Aorta (tissue), 5 donors: ENCODE results near the gene RAP1GDS1. TPM values are rescaled to one million over a fixed set of nuclear protein-coding genes. Genes with fewer than 3 reads are reported as not detected.

ENCODE experiments used
- ATAC-seq: fragments of 200-7000 bp; cut with Tn5 transposase; one replicate; pipeline ENCODE4 v1.9.1; 2022; ENCODE audit warnings: moderate library complexity; ENCODE audit not compliant: low FRiP score
- DNase-seq, 2 donors: peaks; one replicate each; pipeline ENCODE4 v3.0.0-alpha.2; 2020
- H3K27ac ChIP-seq, 2 donors: one replicate each; pipeline ENCODE4 v1.5.1; 2013; ENCODE audit warnings: low read length in 2 of 2, mild to moderate bottlenecking in 2 of 2, moderate library complexity in 2 of 2, control low read depth in 1 of 2, inconsistent platforms in 1 of 2, low read depth in 1 of 2
- H3K27me3 ChIP-seq, 2 donors: one replicate each; pipeline ENCODE4 v1.6.1; 2013; ENCODE audit warnings: control low read depth in 1 of 2, low read length in 1 of 2, mild to moderate bottlenecking in 1 of 2, moderate library complexity in 1 of 2; ENCODE audit not compliant: insufficient read depth in 2 of 2, control insufficient read depth in 1 of 2
- H3K36me3 ChIP-seq, 2 donors: one replicate each; pipeline ENCODE4 v1.6.1; 2013; ENCODE audit warnings: control low read depth in 1 of 2, low read length in 1 of 2, mild to moderate bottlenecking in 1 of 2; ENCODE audit not compliant: insufficient read depth in 2 of 2, control insufficient read depth in 1 of 2
- H3K4me1 ChIP-seq, 2 donors: one replicate each; pipeline ENCODE4 v1.6.1; 2013; ENCODE audit warnings: low read length in 2 of 2, control low read depth in 1 of 2, mild to moderate bottlenecking in 1 of 2, moderate library complexity in 1 of 2; ENCODE audit not compliant: insufficient read depth in 2 of 2, control insufficient read depth in 1 of 2
- H3K4me3 ChIP-seq, 2 donors: one replicate each; pipeline ENCODE4 v1.5.1; 2013; ENCODE audit warnings: low read length in 2 of 2, control low read depth in 1 of 2, mild to moderate bottlenecking in 1 of 2
- H3K9me3 ChIP-seq: one replicate; pipeline ENCODE4 v1.6.1; 2013; ENCODE audit warnings: mild to moderate bottlenecking, low read length; ENCODE audit not compliant: control insufficient read depth
- WGBS, 2 donors: extraction: QIAGEN DNeasy Blood & Tissue Kit; methylation state at CpG; one replicate each; pipeline ENCODE4 v1.1.7; 2013; 5-methylcytosine and 5-hydroxymethylcytosine counted together
- intact Hi-C, 2 donors: fragments of 100-400 bp; cut with DNase I; formaldehyde crosslinking; loops; one replicate each; pipeline versions ENCODE4 v1.14.2 to v1.15.0; 2022
- polyA plus RNA-seq, 2 donors: library from polyadenylated mRNA; stranded (reverse); fragments of 200-250 nt; gene quantifications; one replicate each; pipeline ENCODE4 v1.2.3, GENCODE V29; 2013
- total RNA-seq, 2 donors: library from RNA; stranded (reverse); fragmentation: NEBNext Ultra II Directional; extraction: Animal tissue kit (Norgen Biotek cat#: 25700); gene quantifications; one replicate each; pipeline ENCODE4 v1.2.1, GENCODE V29; 2021
- donor health status: healthy with polysubstance abuse.
- donor health status: Bipolar disorder and iron deficiency.
- donor health status: DM: no; HTN: no; CAD: no.
- donor health status: DM: no; HTN: no; CAD: no.
- donor health status: DM: yes; HTN: yes; CAD: no.

Gene RAP1GDS1
- total and polyA plus RNA-seq, 4 donors, result 13.7 to 35.3 (median 26.4) TPM

DNA sequence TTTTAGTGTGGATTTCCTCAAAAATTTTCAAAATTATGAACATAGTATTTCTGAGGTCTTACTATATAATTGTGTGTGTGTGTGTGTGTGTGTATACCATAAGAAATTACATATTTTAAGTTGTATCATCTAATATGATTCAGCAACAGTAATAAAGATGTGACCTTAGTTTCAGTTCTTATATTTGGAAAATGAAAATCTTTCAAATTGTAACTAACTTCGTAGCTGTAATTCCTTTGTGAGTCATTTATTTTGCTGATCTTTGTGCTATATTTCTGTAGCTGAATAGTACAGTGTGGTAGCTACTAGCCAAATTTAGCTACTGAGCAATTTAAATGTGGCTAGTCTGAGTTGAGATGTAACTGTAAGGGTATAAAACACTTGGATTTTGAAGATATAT, 116.4 kb downstream of the RAP1GDS1 start:
- Histone ChIP-seq H3K4me3 (no peak overlapping the region), H3K27ac (no peak overlapping the region), H3K36me3 (peaks cover 0 to 2% of the 10 kb centered on the region in 2 donors), H3K9me3 (no peaks in the 10 kb centered on the region), H3K27me3 (no peaks in the 10 kb centered on the region), H3K4me1 (no peaks in the 10 kb centered on the region)
- DNase-seq (no peak), ATAC-seq (no peak)
- WGBS, 2 donors, result 5 to 7% methylated on average over 1 of the region's 1 CpG
- intact Hi-C loops, result no loop called here

DNA sequence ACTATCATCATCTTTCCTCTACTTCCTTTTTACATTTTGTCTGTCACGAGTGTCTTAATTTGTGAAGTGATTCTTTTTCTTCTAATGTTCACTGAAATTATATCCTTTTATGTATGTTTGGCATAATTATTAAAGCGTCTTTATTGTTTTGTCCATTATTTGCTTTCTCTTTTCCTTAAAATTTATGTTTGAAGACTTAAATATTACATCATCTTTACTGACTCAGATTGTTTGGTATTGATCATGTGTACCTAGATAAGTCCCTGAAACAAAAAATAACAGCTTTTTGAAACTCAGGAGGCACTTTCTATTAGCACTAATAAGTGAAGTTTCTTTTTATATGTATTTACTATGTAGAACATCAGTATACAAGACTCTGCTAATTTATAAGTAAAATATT, 120.1 kb downstream of the RAP1GDS1 start:
- WGBS, 2 donors, result 93 to 95% methylated on average over 2 of the region's 2 CpGs
- Histone ChIP-seq H3K27ac (no peak overlapping the region), H3K4me3 (no peak overlapping the region), H3K36me3 (no peaks in the 10 kb centered on the region), H3K4me1 (no peaks in the 10 kb centered on the region), H3K9me3 (no peaks in the 10 kb centered on the region), H3K27me3 (no peaks in the 10 kb centered on the region)
- DNase-seq (no peak), ATAC-seq (no peak)
- intact Hi-C loops, result no loop called here

DNA sequence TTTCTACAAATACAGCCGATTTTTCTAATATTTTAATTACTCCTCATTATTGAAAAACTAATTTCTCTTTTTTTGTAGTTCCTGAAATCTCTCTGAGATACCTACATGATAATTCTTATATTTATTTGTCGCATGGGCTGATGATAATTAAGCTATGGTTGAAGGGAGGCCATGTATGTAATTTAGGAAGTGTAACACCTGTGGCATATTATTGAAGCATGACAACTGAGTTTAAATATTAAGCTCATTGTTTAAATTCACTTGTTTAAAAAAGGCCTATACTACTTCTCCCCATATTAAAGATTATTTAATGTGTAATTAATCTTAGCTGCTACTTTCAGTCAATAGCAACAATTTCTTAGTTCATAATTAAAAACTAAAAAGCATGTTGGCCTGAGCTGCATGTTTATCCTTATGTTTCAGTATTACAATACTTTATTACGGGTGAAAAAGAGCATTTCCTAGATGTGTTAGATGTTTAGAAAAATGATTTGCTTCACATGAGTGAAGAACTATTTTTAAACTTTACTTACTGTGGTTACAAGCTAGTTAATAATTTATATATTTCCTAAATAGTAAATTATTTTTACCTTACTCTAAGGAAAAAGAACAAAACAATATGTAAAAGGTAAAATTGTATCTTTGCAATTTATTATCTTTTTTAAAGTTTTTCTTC, 122.4 kb downstream of the RAP1GDS1 start:
- Histone ChIP-seq H3K9me3 (no peaks in the 10 kb centered on the region), H3K4me3 (no peak overlapping the region), H3K4me1 (no peaks in the 10 kb centered on the region), H3K27me3 (no peaks in the 10 kb centered on the region), H3K27ac (no peak overlapping the region), H3K36me3 (peaks cover 2% of the 10 kb centered on the region in 2 donors)
- no peak for ATAC-seq
- DNase-seq, result no peak
- 93 to 95% methylated on average over 3 of the region's 3 CpGs for WGBS, 2 donors
- intact Hi-C loops, result no loop called here

DNA sequence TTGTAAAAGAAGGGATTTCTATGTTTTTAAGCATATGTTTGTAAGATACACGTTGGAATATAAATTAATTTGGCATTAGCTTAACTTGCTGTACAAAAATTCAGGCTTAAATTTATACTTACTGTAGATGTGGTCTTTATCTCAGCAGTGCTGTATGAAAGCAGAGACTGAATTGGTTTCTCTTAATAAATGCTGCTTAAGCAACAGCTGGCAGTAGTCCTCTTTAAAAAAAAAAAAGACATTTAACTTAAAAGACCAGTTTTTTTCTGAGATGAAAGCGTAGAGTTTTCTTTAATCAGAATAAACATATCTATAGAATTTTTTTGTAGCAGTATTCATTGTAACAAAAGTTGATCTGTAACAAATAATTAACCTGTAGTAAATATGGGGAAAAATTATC, 124.6 kb downstream of the RAP1GDS1 start:
- ATAC-seq, result no peak
- no peak overlapping the region for H3K4me3 ChIP-seq
- no peak for DNase-seq
- no peak overlapping the region for H3K27ac ChIP-seq
- H3K36me3 ChIP-seq, result peaks cover 2% of the 10 kb centered on the region in 2 donors
- no peaks in the 10 kb centered on the region for H3K27me3 ChIP-seq
- WGBS, 2 donors, result 82 to 86% methylated on average over 2 of the region's 2 CpGs
- H3K9me3 ChIP-seq, result no peaks in the 10 kb centered on the region
- intact Hi-C loops, result no loop called here
- H3K4me1 ChIP-seq, result no peaks in the 10 kb centered on the region

DNA sequence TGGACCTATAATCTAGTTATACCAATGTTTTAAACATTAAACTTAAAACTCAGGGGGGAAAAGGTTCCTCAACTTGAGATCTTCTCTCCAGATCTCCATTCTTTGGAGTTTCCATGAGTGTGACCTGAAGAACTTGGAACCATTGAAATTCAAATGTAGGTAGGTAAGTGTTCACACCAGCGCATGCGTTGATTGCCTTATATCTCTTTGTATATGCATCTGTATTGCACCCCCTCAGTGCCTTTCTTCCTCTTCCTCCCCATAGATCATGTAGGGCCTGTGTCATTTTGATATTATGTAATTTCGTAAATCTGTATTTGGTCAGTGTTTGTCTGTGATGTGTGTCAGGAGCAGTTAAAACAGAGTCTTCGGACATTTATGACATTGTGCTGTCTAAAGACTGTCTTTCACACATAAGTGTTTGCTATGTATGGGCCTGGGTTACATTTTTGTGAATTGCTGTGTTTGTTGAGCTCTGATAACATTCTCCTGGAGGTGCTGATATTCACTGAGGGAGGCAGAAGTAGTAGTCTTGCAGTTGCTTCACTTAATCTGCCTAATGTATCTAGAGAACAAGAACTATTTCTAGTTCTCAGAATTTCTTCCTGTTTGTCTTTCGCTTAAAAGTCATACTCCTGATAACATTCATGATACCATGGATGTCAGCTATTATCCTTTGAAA, 126.3 kb downstream of the RAP1GDS1 start:
- Histone ChIP-seq H3K27me3 (no peaks in the 10 kb centered on the region), H3K27ac (no peak overlapping the region), H3K36me3 (peaks cover 2% of the 10 kb centered on the region in 2 donors), H3K4me3 (no peak overlapping the region), H3K4me1 (no peaks in the 10 kb centered on the region), H3K9me3 (no peaks in the 10 kb centered on the region)
- DNase-seq (no peak), ATAC-seq (no peak)
- 96 to 97% methylated on average over 5 of the region's 5 CpGs for WGBS, 2 donors
- intact Hi-C loops, result no loop called here

DNA sequence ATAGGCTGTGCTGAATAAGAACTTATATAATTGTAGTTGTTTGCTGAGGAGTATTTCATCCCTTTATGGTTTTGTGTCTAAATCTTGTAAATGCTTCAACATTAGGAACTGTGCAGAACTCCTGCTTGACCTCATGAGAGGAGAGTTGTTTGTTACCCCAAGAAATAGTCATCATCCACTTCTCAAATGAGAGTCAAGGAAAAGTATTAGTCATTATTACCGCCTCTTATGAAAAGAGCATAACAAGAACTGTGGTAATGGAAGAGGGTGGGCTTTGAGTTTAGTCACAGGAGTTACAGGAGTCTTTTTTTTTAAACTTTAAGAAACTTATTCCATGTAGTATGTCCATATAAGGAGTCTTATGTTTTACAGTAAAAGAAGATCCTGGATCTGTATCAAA, 132.9 kb downstream of the RAP1GDS1 start:
- Histone ChIP-seq H3K9me3 (no peaks in the 10 kb centered on the region), H3K36me3 (no peaks in the 10 kb centered on the region), H3K27me3 (no peaks in the 10 kb centered on the region), H3K27ac (no peak overlapping the region), H3K4me3 (no peak overlapping the region), H3K4me1 (no peaks in the 10 kb centered on the region)
- ATAC-seq, result no peak
- WGBS, 2 donors, result 97% methylated on average over 1 of the region's 1 CpG
- intact Hi-C loops, result no loop called here
- no peak for DNase-seq

DNA sequence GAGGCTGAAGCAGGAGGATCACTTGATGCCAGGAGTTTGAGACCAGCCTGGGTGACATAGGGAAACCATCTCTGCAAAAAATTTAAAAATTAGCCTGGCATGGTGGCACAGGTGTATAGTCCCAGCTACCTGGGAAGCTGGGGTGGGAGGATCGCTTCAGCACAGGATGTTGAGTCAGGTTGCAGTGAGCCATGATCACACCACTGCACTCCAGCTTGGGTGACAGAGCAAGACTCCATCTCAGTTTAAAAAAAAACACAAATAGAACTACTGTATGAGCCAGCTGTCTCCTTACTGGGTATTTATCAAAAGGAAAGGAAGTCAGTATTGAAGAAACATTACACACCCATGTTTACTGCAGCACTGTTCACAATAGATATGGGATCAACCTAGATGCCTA, 138.7 kb downstream of the RAP1GDS1 start:
- H3K27me3 ChIP-seq, result no peaks in the 10 kb centered on the region
- no peaks in the 10 kb centered on the region for H3K36me3 ChIP-seq
- H3K9me3 ChIP-seq, result no peaks in the 10 kb centered on the region
- H3K4me3 ChIP-seq, result no peak overlapping the region
- intact Hi-C loops, result no loop called here
- ATAC-seq (no peak), DNase-seq (no peak)
- 96 to 100% methylated on average over 1 of the region's 1 CpG for WGBS, 2 donors
- no peaks in the 10 kb centered on the region for H3K4me1 ChIP-seq
- no peak overlapping the region for H3K27ac ChIP-seq

DNA sequence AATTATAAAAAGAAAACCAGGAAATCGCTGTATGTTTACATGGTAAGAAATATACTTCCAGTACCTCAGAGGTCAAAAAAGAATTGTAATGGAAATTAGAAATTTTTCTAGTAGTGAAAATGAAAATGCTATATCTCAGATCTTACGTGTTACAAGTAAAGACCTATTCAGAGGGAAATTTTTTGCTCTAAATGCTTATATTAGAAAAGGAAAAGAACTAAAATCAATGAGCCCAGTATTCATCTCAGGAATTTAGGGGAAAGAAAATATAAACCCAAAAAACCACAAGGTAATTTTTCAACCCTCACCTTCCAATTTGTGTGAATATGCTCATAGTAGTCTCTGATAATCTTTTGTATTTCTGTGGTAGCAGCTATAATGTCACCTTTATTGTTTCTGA, 145.6 kb downstream of the RAP1GDS1 start:
- H3K36me3 ChIP-seq, result no peaks in the 10 kb centered on the region
- no peaks in the 10 kb centered on the region for H3K9me3 ChIP-seq
- DNase-seq (no peak), ATAC-seq (no peak)
- 95 to 98% methylated on average over 2 of the region's 2 CpGs for WGBS, 2 donors
- no peaks in the 10 kb centered on the region for H3K4me1 ChIP-seq
- no peak overlapping the region for H3K27ac ChIP-seq
- intact Hi-C loops, result no loop called here
- H3K4me3 ChIP-seq, result no peak overlapping the region
- no peaks in the 10 kb centered on the region for H3K27me3 ChIP-seq

DNA sequence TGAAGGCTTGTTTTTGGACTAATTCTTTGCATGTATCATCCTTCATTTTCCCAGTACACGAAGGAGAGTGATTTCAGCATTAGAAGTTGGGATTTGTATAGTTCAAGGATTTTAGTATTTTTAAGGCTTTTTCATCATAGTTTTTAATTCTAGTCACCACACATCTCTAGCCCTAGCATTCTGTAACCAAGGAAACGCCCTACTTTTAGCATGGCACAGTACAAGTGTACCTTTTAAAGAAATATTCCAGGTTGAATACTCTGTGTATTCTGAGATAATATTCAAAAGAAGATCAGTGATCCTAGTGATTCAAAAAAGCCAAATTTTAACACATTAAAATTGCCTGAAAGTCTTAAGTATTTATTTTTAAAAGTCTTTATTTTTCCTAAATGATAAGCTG, 150.5 kb downstream of the RAP1GDS1 start:
- DNase-seq (no peak), ATAC-seq (no peak)
- Histone ChIP-seq H3K27me3 (no peaks in the 10 kb centered on the region), H3K36me3 (no peaks in the 10 kb centered on the region), H3K9me3 (peaks cover 2% of the 10 kb centered on the region), H3K4me3 (no peak overlapping the region), H3K4me1 (no peaks in the 10 kb centered on the region), H3K27ac (no peak overlapping the region)
- 60 to 62% methylated on average over 2 of the region's 2 CpGs for WGBS, 2 donors
- intact Hi-C loops, result no loop called here
